ENCODE measurements around the gene TRIML2. TPM values are rescaled to one million over a fixed set of nuclear protein-coding genes. Genes with fewer than 3 reads are reported as not detected.

Gene TRIML2
- total RNA-seq, 2 experiments from 2014 or later: not detected

- H3K9me3 Mint-ChIP-seq (ENCODE audit: low read depth): peaks cover 9% of the 10 kb centered on the region
- intact Hi-C loops (cut with DNase I, micrococcal nuclease): no loop called here
- no peak overlapping the region for H3K4me3 Mint-ChIP-seq
- H3K4me1 Mint-ChIP-seq: peaks cover 2% of the 10 kb centered on the region
- no peaks in the 10 kb centered on the region for H3K27me3 Mint-ChIP-seq
- no peak overlapping the region for H3K27ac Mint-ChIP-seq
- ChIA-PET CTCF (no interaction called here), POLR2A (no interaction called here)
- H3K36me3 Mint-ChIP-seq (ENCODE audit: low read depth): no peaks in the 10 kb centered on the region
- no peak for ATAC-seq
- no peak for DNase-seq
These were observed 21.0 kb upstream of the TRIML2 start for GRCh38 chr4:188130355-188130754.

- H3K4me1 Mint-ChIP-seq: peaks cover 2% of the 10 kb centered on the region
- ChIA-PET POLR2A (no interaction called here), CTCF (no interaction called here)
- H3K27me3 Mint-ChIP-seq: no peaks in the 10 kb centered on the region
- ATAC-seq (peak; percentile 77), DNase-seq (peak; percentile 10)
- H3K4me3 Mint-ChIP-seq: no peak overlapping the region
- H3K9me3 Mint-ChIP-seq (ENCODE audit: low read depth): peaks cover 1% of the 10 kb centered on the region
- no peaks in the 10 kb centered on the region for H3K36me3 Mint-ChIP-seq (ENCODE audit: low read depth)
- intact Hi-C loops (cut with DNase I, micrococcal nuclease): no loop called here
- H3K27ac Mint-ChIP-seq: no peak overlapping the region
These were observed 17.9 kb upstream of the TRIML2 start for GRCh38 chr4:188127214-188127874.

- DNase-seq (no peak), ATAC-seq (no peak)
- ChIA-PET CTCF (no interaction called here), POLR2A (no interaction called here)
- no peaks in the 10 kb centered on the region for H3K36me3 Mint-ChIP-seq (ENCODE audit: low read depth)
- H3K27me3 Mint-ChIP-seq: no peaks in the 10 kb centered on the region
- no peak overlapping the region for H3K4me3 Mint-ChIP-seq
- H3K4me1 Mint-ChIP-seq: no peaks in the 10 kb centered on the region
- H3K9me3 Mint-ChIP-seq (ENCODE audit: low read depth): peaks cover 9% of the 10 kb centered on the region
- intact Hi-C loops (cut with DNase I, micrococcal nuclease): no loop called here
- no peak overlapping the region for H3K27ac Mint-ChIP-seq
These were observed 12.1 kb upstream of the TRIML2 start for GRCh38 chr4:188121530-188121929.

GRCh38 chr4:188117631-188118324, 8.4 kb upstream of the TRIML2 start:
- no peaks in the 10 kb centered on the region for H3K4me1 Mint-ChIP-seq
- H3K27me3 Mint-ChIP-seq: no peaks in the 10 kb centered on the region
- intact Hi-C loops (cut with DNase I, micrococcal nuclease): no loop called here
- ATAC-seq (no peak), DNase-seq (no peak)
- H3K27ac Mint-ChIP-seq: no peak overlapping the region
- no peaks in the 10 kb centered on the region for H3K36me3 Mint-ChIP-seq (ENCODE audit: low read depth)
- ChIA-PET POLR2A (no interaction called here), CTCF (no interaction called here)
- peaks cover 12% of the 10 kb centered on the region for H3K9me3 Mint-ChIP-seq (ENCODE audit: low read depth)
- no peak overlapping the region for H3K4me3 Mint-ChIP-seq

GRCh38 chr4:188113156-188113555, 3.8 kb upstream of the TRIML2 start:
- H3K27me3 Mint-ChIP-seq: no peaks in the 10 kb centered on the region
- ATAC-seq (no peak), DNase-seq (no peak)
- H3K4me3 Mint-ChIP-seq: no peak overlapping the region
- POLR2A ChIA-PET: no interaction called here
- no peaks in the 10 kb centered on the region for H3K36me3 Mint-ChIP-seq (ENCODE audit: low read depth)
- peaks cover 9% of the 10 kb centered on the region for H3K9me3 Mint-ChIP-seq (ENCODE audit: low read depth)
- H3K4me1 Mint-ChIP-seq: no peaks in the 10 kb centered on the region
- CTCF ChIA-PET: no interaction called here
- no peak overlapping the region for H3K27ac Mint-ChIP-seq
- intact Hi-C loops (cut with DNase I, micrococcal nuclease): no loop called here

- no peak overlapping the region for H3K27ac Mint-ChIP-seq
- H3K4me3 Mint-ChIP-seq: no peak overlapping the region
- DNase-seq: no peak
- intact Hi-C loops (cut with DNase I, micrococcal nuclease): no loop called here
- CTCF ChIA-PET: no interaction called here
- POLR2A ChIA-PET: no interaction called here
- H3K27me3 Mint-ChIP-seq: no peaks in the 10 kb centered on the region
- H3K4me1 Mint-ChIP-seq: no peaks in the 10 kb centered on the region
- no peak for ATAC-seq
- no peaks in the 10 kb centered on the region for H3K36me3 Mint-ChIP-seq (ENCODE audit: low read depth)
- peaks cover 14% of the 10 kb centered on the region for H3K9me3 Mint-ChIP-seq (ENCODE audit: low read depth)
These were observed 2.6 kb upstream of the TRIML2 start for GRCh38 chr4:188111955-188112354.

- POLR2A ChIA-PET: no interaction called here
- Mint-ChIP-seq H3K4me1 (no peaks in the 10 kb centered on the region), H3K36me3 (ENCODE audit: low read depth) (no peaks in the 10 kb centered on the region), H3K4me3 (no peak overlapping the region), H3K27me3 (no peaks in the 10 kb centered on the region), H3K27ac (no peak overlapping the region), H3K9me3 (ENCODE audit: low read depth) (peaks cover 14% of the 10 kb centered on the region)
- no peak for DNase-seq
- no peak for ATAC-seq
- CTCF ChIA-PET: interaction anchor here (0.6 kb wide), 1 partner anchor 766 kb away, joined by 3 read pairs; no protein-coding TSS in a partner anchor
- intact Hi-C loops (cut with DNase I, micrococcal nuclease): no loop called here
These were observed 1.5 kb upstream of the TRIML2 start for GRCh38 chr4:188110741-188111471.

- Mint-ChIP-seq H3K27ac (no peak overlapping the region), H3K36me3 (ENCODE audit: low read depth) (no peaks in the 10 kb centered on the region), H3K4me1 (no peaks in the 10 kb centered on the region), H3K9me3 (ENCODE audit: low read depth) (peaks cover 14% of the 10 kb centered on the region), H3K27me3 (no peaks in the 10 kb centered on the region), H3K4me3 (no peak overlapping the region)
- intact Hi-C loops (cut with DNase I, micrococcal nuclease): no loop called here
- DNase-seq (no peak), ATAC-seq (no peak)
- ChIA-PET CTCF (interaction anchor here (0.6 kb wide), 1 partner anchor 766 kb away, joined by 3 read pairs; no protein-coding TSS in a partner anchor), POLR2A (no interaction called here)
These were observed 633 bp upstream of the TRIML2 start for GRCh38 chr4:188110036-188110435.

GRCh38 chr4:188107931-188108843, 1.2 kb downstream of the TRIML2 start:
- no peak for ATAC-seq
- Mint-ChIP-seq H3K4me1 (no peaks in the 10 kb centered on the region), H3K36me3 (ENCODE audit: low read depth) (no peaks in the 10 kb centered on the region), H3K9me3 (ENCODE audit: low read depth) (peaks cover 20% of the 10 kb centered on the region), H3K27ac (no peak overlapping the region), H3K4me3 (no peak overlapping the region), H3K27me3 (no peaks in the 10 kb centered on the region)
- intact Hi-C loops (cut with DNase I, micrococcal nuclease): no loop called here
- CTCF ChIA-PET: interaction anchor here (0.7 kb wide), 2 partner anchors 217 to 1618 kb away, joined by 3 read pairs; no protein-coding TSS in a partner anchor
- POLR2A ChIA-PET: no interaction called here
- no peak for DNase-seq

GRCh38 chr4:188106454-188106853, 2.9 kb downstream of the TRIML2 start:
- intact Hi-C loops (cut with DNase I, micrococcal nuclease): no loop called here
- Mint-ChIP-seq H3K4me3 (no peak overlapping the region), H3K9me3 (ENCODE audit: low read depth) (peaks cover 18% of the 10 kb centered on the region), H3K27ac (no peak overlapping the region), H3K4me1 (no peaks in the 10 kb centered on the region), H3K27me3 (no peaks in the 10 kb centered on the region), H3K36me3 (ENCODE audit: low read depth) (no peaks in the 10 kb centered on the region)
- ATAC-seq: no peak
- no peak for DNase-seq
- ChIA-PET POLR2A (no interaction called here), CTCF (no interaction called here)

- DNase-seq (no peak), ATAC-seq (no peak)
- peaks cover 24% of the 10 kb centered on the region for H3K9me3 Mint-ChIP-seq (ENCODE audit: low read depth)
- intact Hi-C loops (cut with DNase I, micrococcal nuclease): no loop called here
- ChIA-PET POLR2A (no interaction called here), CTCF (interaction anchor here (0.6 to 0.7 kb wide), 2 partner anchors 501 to 572 kb away, joined by 3 read pairs; no protein-coding TSS in a partner anchor)
- H3K36me3 Mint-ChIP-seq (ENCODE audit: low read depth): no peaks in the 10 kb centered on the region
- no peak overlapping the region for H3K27ac Mint-ChIP-seq
- no peak overlapping the region for H3K4me3 Mint-ChIP-seq
- no peaks in the 10 kb centered on the region for H3K4me1 Mint-ChIP-seq
- H3K27me3 Mint-ChIP-seq: no peaks in the 10 kb centered on the region
These were observed 16.6 kb downstream of the TRIML2 start for GRCh38 chr4:188092824-188093223.
